NCI-H226 (cell line): Measurements from ENCODE around the gene SLC39A11.
A peak's percentile ranks its signal among the peaks of the same experiment; 100 is the strongest.
"Not testable (repeated sequence)": the region's sequence is repeated elsewhere in the genome, so short reads cannot be mapped to it uniquely, and the experiment has no call there.

ENCODE experiments used
- DNase-seq: peaks from one replicate; pipeline ENCODE4 v3.0.0-alpha.2; 2015

Gene SLC39A11

GRCh38 chr17:72999474-72999873 is 93.0 kb downstream of the SLC39A11 start:
- not testable (repeated sequence) for DNase-seq

- no peak for DNase-seq
Observed at GRCh38 chr17:72998343-72998742, 94.1 kb downstream of the SLC39A11 start.

GRCh38 chr17:72997559-72997958 is 94.9 kb downstream of the SLC39A11 start:
- no peak for DNase-seq

GRCh38 chr17:72996791-72997190 is 95.7 kb downstream of the SLC39A11 start:
- DNase-seq = no peak

GRCh38 chr17:72995008-72995656 is 97.4 kb downstream of the SLC39A11 start:
- no peak for DNase-seq

GRCh38 chr17:72992783-72993467 is 99.6 kb downstream of the SLC39A11 start:
- DNase-seq = peak; percentile 55

- no peak for DNase-seq
Observed at GRCh38 chr17:72991651-72992050, 100.8 kb downstream of the SLC39A11 start.

GRCh38 chr17:72989074-72989610 is 103.3 kb downstream of the SLC39A11 start:
- no peak for DNase-seq

GRCh38 chr17:72988451-72988850 is 104.0 kb downstream of the SLC39A11 start:
- no peak for DNase-seq

GRCh38 chr17:72987166-72987565 is 105.3 kb downstream of the SLC39A11 start:
- no peak for DNase-seq

- peak; percentile 55 for DNase-seq
Observed at GRCh38 chr17:72985882-72986720, 106.4 kb downstream of the SLC39A11 start.

GRCh38 chr17:72984926-72985325 is 107.6 kb downstream of the SLC39A11 start:
- DNase-seq = peak; percentile 58

GRCh38 chr17:72984145-72984925 is 108.2 kb downstream of the SLC39A11 start:
- peak; percentile 97 for DNase-seq

GRCh38 chr17:72982680-72983079 is 109.8 kb downstream of the SLC39A11 start:
- no peak for DNase-seq

- DNase-seq = no peak
Observed at GRCh38 chr17:72978593-72979218, 113.8 kb downstream of the SLC39A11 start.

- DNase-seq = no peak
Observed at GRCh38 chr17:72977771-72978417, 114.6 kb downstream of the SLC39A11 start.

GRCh38 chr17:72976971-72977770 is 115.3 kb downstream of the SLC39A11 start:
- DNase-seq = peak; percentile 87

GRCh38 chr17:72975509-72975908 is 117.0 kb downstream of the SLC39A11 start:
- DNase-seq = no peak

GRCh38 chr17:72974605-72975232 is 117.8 kb downstream of the SLC39A11 start:
- peak; percentile 55 for DNase-seq
